T47D (cell line): ENCODE measurements around the gene ERP44.
"Not testable (repeated sequence)": the region's sequence is repeated elsewhere in the genome, so short reads cannot be mapped to it uniquely, and the experiment has no call there.

Experiments used
- DNase-seq, 2 experiments: peaks; one replicate each; pipeline versions ENCODE4 v3.0.0 to v3.0.0-alpha.2; 2011 to 2012; ENCODE audit warnings: low read depth in 1 of 2, low spot score in 1 of 2
- JUND ChIP-seq: IDR thresholded peaks from 2 replicates; pipeline ENCODE4 v1.6.1; 2012; ENCODE audit warnings: low read depth
- in situ Hi-C: cut with HindIII; loops from 2 replicates; pipeline ENCODE4 v1.10.0; 2016; ENCODE audit warnings: low sequenced_read_pairs, low pct_unique_long_range_greater_than_20kb

Gene ERP44

DNA sequence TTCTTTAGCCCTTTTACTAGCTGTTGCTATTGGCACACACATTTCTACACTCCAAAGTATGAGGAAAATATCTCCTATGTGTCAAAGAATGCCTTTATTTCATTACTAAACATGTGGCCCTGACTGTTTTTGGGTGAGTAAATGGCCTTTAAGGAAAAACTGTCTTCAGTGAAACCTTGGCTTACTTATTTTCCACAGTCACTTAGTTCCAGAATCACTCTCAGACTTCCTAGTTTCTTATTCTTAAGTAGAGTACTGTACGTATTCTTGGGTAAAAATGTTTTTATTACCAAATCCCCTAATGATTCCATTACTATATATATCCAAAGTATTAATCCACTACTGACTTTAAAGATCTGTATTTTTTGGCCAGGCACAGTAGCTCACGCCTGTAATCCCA lies 27.5 kb downstream of the ERP44 start:
- no peak for DNase-seq
- in situ Hi-C loops, result no loop called here
- no peak for TF ChIP-seq JUND

DNA sequence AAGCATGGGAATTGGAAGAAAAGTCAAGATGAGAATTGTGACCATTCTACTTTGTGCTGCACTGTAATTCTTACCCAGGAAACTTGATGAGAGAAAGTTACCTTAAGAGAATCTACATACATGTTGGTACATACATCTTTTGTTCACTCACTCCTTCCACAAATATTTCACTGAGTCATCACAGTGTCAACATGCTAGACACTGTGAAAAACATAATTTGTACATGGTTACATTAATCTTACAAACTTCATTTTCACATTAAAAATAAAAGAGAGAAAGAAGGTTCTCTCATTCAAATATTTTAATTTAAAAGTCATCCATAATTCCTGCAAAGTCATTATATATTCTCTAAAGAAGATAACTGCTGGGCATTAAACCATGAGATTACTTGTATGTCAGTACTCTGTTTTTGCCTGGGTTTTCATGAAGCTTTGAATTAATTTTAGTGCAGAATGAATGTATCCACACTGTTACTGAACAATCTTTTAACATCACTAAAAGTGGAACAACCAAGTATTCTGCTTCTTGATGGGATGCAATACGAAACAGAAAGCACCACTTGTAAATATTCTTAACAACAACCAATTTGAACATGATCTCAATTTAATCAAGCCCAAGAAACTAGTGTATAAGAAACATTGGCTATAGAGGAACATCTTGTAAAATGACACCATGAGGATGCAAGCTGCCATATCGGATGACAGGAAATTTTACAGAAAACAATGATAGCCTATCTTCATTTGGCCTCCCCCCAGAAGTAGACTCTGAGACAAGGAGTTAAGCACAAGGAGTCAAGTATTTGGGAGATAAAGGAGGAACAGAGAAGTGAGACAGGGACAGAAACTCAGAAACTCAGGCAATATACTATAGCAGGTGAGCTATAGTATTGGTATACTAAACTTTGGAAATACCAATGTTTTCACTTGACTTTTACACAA lies 28.4 kb downstream of the ERP44 start:
- no peak for DNase-seq
- in situ Hi-C loops, result no loop called here
- no peak for TF ChIP-seq JUND

DNA sequence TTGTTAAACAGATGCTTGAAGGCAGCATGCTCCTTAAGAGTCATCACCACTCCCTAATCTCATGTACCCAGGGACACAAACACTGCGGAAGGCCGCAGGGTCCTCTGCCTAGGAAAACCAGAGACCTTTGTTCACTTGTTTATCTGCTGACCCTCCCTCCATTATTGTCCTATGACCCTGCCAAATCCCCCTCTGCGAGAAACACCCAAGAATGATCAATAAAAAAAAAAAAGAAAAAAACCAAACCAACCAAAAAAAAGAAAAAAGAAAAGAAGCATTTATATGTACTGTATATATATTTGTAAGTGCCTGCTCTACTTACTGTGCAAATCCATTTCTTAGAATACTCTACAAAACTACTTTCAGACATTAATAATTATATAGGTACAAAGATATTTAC lies 29.7 kb downstream of the ERP44 start:
- in situ Hi-C loops, DNase-seq: not testable (repeated sequence)

- in situ Hi-C loops, DNase-seq: not testable (repeated sequence)
Observed at GRCh38 chr9:100067990-100068389, 30.8 kb downstream of the ERP44 start.

DNA sequence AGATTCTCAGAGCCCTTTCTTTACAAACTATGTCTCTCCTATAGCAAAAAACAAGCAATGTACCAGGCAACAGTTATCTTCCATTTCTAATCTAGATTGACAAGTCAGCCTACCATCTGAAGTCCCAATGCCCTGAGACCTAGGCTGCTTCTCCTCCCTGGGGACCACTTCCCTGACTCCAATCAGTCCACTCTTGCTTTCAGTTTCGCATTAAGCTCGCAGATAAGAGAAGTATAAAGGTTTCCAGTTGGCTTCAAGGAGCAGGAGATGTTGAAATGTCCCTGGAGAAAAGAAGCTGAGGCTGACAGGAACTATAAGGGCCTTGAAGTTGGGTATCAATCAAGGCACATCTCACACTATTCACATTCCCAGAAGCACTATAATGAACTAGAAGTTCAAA lies 32.3 kb downstream of the ERP44 start:
- TF ChIP-seq JUND, result no peak
- DNase-seq, result no peak
- in situ Hi-C loops, result no loop called here

- in situ Hi-C loops, result no loop called here
- no peak for TF ChIP-seq JUND
- DNase-seq, result no peak
Observed at GRCh38 chr9:100064872-100065581, 33.8 kb downstream of the ERP44 start.

- DNase-seq, result no peak
- in situ Hi-C loops, result no loop called here
- TF ChIP-seq JUND, result no peak
Observed at GRCh38 chr9:100063185-100063584, 35.6 kb downstream of the ERP44 start.

DNA sequence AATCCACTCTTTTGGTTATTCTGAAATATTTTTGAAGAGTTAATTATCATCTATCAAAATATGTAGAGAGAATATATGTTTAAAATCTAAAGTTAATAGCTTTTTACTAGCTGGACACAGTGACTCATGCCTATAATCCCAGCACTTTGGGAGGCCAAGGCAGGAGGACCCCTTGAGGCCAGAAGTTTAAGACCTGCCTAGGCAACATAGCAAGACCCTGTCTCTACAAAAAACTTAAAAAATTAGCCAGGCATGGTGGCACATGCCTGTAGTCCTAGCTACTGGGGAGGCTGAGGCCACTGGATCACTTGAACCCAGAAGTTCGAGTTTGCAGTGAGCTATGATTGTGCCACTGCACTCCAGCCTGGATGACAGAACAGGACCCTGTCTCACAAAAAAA lies 36.1 kb downstream of the ERP44 start:
- in situ Hi-C loops, DNase-seq: not testable (repeated sequence)

- no peak for TF ChIP-seq JUND
- in situ Hi-C loops, result no loop called here
- no peak for DNase-seq
Observed at GRCh38 chr9:100058699-100059579, 39.9 kb downstream of the ERP44 start.

DNA sequence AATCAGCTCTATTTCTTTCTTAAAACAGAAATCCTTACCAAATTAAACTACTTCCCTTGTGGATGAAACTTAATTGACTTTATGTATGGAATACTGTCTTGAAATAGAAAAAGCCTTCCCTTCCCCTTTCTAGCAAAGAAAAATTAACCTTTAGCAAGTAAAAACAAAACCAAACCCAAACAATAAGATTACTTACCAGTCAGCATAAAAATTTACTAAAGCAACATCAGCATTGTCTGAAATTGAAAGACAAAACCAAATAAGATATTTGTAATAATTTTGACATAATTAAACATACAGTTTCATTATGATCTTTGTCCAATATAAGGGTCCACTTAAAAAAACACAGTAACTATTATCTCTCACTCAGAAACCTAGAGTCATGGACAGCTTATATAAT lies 41.2 kb downstream of the ERP44 start:
- TF ChIP-seq JUND, result no peak
- in situ Hi-C loops, result no loop called here
- DNase-seq, result no peak

DNA sequence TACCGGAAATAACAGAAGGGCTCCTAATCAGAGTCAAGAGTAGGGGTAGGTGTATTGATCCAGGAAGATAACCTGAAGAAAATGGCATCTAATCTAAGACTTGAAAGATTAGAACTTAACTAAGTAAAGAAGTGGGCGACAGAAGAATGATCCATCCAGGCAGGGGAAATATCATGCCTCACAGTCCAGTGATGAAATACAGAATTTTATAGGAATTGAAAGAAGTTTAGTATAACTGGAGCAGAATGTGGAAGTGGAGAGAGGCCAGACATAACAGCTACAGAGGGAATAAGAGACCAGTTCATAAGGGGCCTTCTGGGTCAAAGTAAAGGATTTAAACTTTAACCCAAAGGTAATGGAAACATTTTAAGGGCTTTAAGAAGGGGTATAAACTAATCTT lies 42.2 kb downstream of the ERP44 start:
- in situ Hi-C loops, result no loop called here
- DNase-seq, result no peak

GRCh38 chr9:100052375-100052774 lies 46.4 kb downstream of the ERP44 start:
- DNase-seq, result no peak
- in situ Hi-C loops, result no loop called here
- no peak for TF ChIP-seq JUND

More for the DNA sequence above, 42.2 kb downstream of the ERP44 start:
- no peak for TF ChIP-seq JUND

GRCh38 chr9:100049551-100049950 lies 49.2 kb downstream of the ERP44 start:
- DNase-seq, result peak in 1 of 2 experiments; percentile 18
- in situ Hi-C loops, result no loop called here
- peak; percentile 20; the same call in 1 of the 2 replicates for TF ChIP-seq JUND
